ENCODE data around the gene PEX14. TPM values are rescaled to one million over a fixed set of nuclear protein-coding genes. Genes with fewer than 3 reads are reported as not detected.

Gene PEX14
- total RNA-seq, 4 donors from 2014 or later: 10.1 to 22.7 (median 15.1) TPM

- 85 to 87% methylated on average over 2 of the region's 2 CpGs for WGBS, 2 donors (ENCODE audit: low coverage in 1 of 2)
- H3K4me1 ChIP-seq: peaks cover 0 to 16% (median 7%) of the 10 kb centered on the region in 3 donors
- H3K9me3 ChIP-seq: no peaks in the 10 kb centered on the region
- no peaks in the 10 kb centered on the region for H3K27me3 ChIP-seq
- H3K4me3 ChIP-seq: no peak overlapping the region
- TF ChIP-seq EP300 (IDR thresholded peaks at IDR 0.05) (no peak), CTCF (IDR thresholded peaks at IDR 0.05) (no peak), POLR2A (IDR thresholded peaks at IDR 0.05) (no peak), POLR2AphosphoS5 (IDR thresholded peaks at IDR 0.05) (no peak)
- no peak overlapping the region for H3K27ac ChIP-seq
- ATAC-seq: no peak
- H3K36me3 ChIP-seq: peaks cover 0 to 4% of the 10 kb centered on the region in 2 donors
These were observed 5.9 kb downstream of the PEX14 start for GRCh38 chr1:10480614-10481013.

GRCh38 chr1:10484521-10484920, 9.8 kb downstream of the PEX14 start:
- no peak for ATAC-seq
- H3K4me1 ChIP-seq: peaks cover 0 to 1% (median 0%) of the 10 kb centered on the region in 3 donors
- WGBS, 2 donors (ENCODE audit: low coverage in 1 of 2): 90 to 92% methylated on average over 2 to 4 of the region's 6 CpGs
- H3K27ac ChIP-seq: no peak overlapping the region
- peaks cover 0 to 11% of the 10 kb centered on the region in 2 donors for H3K36me3 ChIP-seq
- no peaks in the 10 kb centered on the region for H3K27me3 ChIP-seq
- H3K9me3 ChIP-seq: no peaks in the 10 kb centered on the region
- no peak overlapping the region for H3K4me3 ChIP-seq
- TF ChIP-seq CTCF (IDR thresholded peaks at IDR 0.05): no peak
- no peak for TF ChIP-seq POLR2A (IDR thresholded peaks at IDR 0.05)
- no peak for TF ChIP-seq EP300 (IDR thresholded peaks at IDR 0.05)
- no peak for TF ChIP-seq POLR2AphosphoS5 (IDR thresholded peaks at IDR 0.05)

- H3K9me3 ChIP-seq: no peaks in the 10 kb centered on the region
- 42 to 49% methylated on average over 2 to 4 of the region's 4 CpGs for WGBS, 2 donors (ENCODE audit: low coverage in 1 of 2)
- no peak for ATAC-seq
These were observed 14.7 kb downstream of the PEX14 start for GRCh38 chr1:10489291-10490055.

GRCh38 chr1:10490286-10490970, 15.7 kb downstream of the PEX14 start:
- peaks cover 0 to 10% of the 10 kb centered on the region in 2 donors for H3K36me3 ChIP-seq
- peaks cover 0 to 21% (median 7%) of the 10 kb centered on the region in 3 donors for H3K4me1 ChIP-seq
- no peak for ATAC-seq
- H3K27me3 ChIP-seq: no peaks in the 10 kb centered on the region
- H3K27ac ChIP-seq: no peak overlapping the region
- H3K4me3 ChIP-seq: no peak overlapping the region
- WGBS, 2 donors (ENCODE audit: low coverage in 1 of 2): 52 to 86% methylated on average over 4 to 8 of the region's 12 CpGs
- H3K9me3 ChIP-seq: no peaks in the 10 kb centered on the region
- no peak for TF ChIP-seq EP300 (IDR thresholded peaks at IDR 0.05)
- no peak for TF ChIP-seq POLR2A (IDR thresholded peaks at IDR 0.05)
- no peak for TF ChIP-seq CTCF (IDR thresholded peaks at IDR 0.05)
- no peak for TF ChIP-seq POLR2AphosphoS5 (IDR thresholded peaks at IDR 0.05)

More at GRCh38 chr1:10489291-10490055, 14.7 kb downstream of the PEX14 start:
- Histone ChIP-seq H3K4me1 (peaks cover 0 to 11% (median 0%) of the 10 kb centered on the region in 3 donors), H3K36me3 (peaks cover 0 to 10% of the 10 kb centered on the region in 2 donors), H3K27ac (no peak overlapping the region), H3K27me3 (no peaks in the 10 kb centered on the region), H3K4me3 (no peak overlapping the region)
- TF ChIP-seq CTCF (IDR thresholded peaks at IDR 0.05) (no peak), POLR2AphosphoS5 (IDR thresholded peaks at IDR 0.05) (no peak), POLR2A (IDR thresholded peaks at IDR 0.05) (no peak)

Data from gastroesophageal sphincter (tissue), 4 donors.